ENCODE data around the gene WDR76. TPM values are rescaled to one million over a fixed set of nuclear protein-coding genes. Genes with fewer than 3 reads are reported as not detected.

Gene WDR76
- total RNA-seq, 1 experiment from 2014 or later, result 20.8 TPM

GRCh38 chr15:43873651-43874050, 46.8 kb downstream of the WDR76 start:
- DNase-seq (ENCODE audit: extremely low read depth, low read depth), result no peak

GRCh38 chr15:43876872-43877271, 50.1 kb downstream of the WDR76 start:
- DNase-seq (ENCODE audit: extremely low read depth, low read depth), result no peak

DNA sequence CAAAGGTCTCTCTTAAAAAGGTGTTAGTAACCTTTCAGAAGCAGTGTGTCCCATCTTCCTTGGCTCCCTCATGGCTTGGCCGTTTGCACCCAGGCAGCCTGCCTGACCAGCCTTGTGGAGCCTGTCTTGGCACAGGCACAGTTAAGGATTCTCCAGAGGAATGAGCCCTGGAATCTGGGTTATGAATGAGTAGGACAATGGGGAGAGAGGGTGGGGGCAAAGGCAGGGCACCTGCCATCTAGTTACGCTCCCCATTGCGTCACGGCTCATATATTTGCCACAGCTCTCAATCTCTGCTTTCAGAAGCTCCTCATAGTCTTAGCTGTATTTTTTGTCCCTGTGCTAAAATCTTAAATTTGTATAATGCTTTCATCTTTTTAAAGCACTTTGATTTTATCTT, 50.6 kb downstream of the WDR76 start:
- no peak for DNase-seq (ENCODE audit: extremely low read depth, low read depth)

- DNase-seq (ENCODE audit: extremely low read depth, low read depth), result no peak
Measured at GRCh38 chr15:43878446-43878845, 51.6 kb downstream of the WDR76 start.

GRCh38 chr15:43879386-43880355, 52.9 kb downstream of the WDR76 start:
- DNase-seq (ENCODE audit: extremely low read depth, low read depth), result no peak

- no peak for DNase-seq (ENCODE audit: extremely low read depth, low read depth)
Measured at GRCh38 chr15:43880406-43881194, 53.8 kb downstream of the WDR76 start.

DNA sequence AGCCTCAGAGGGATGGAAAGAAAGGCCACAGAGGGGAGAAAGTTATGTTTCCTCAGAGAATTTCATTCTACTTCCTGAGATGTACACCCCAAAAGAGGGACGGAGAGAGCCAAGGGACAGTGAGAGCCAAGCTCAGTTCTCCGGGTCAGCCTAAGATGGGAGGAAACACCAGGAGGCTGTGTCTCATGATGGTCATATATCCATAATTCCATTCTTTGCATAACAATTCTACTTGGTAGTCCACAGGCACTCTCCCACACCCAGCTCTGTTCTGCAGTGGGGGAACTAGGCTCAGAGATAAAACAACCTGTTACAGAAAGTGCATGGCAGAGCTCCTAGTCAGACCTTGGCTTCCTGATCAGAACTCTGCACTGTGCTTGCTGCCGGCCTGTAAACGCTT, 54.4 kb downstream of the WDR76 start:
- no peak for DNase-seq (ENCODE audit: extremely low read depth, low read depth)

DNA sequence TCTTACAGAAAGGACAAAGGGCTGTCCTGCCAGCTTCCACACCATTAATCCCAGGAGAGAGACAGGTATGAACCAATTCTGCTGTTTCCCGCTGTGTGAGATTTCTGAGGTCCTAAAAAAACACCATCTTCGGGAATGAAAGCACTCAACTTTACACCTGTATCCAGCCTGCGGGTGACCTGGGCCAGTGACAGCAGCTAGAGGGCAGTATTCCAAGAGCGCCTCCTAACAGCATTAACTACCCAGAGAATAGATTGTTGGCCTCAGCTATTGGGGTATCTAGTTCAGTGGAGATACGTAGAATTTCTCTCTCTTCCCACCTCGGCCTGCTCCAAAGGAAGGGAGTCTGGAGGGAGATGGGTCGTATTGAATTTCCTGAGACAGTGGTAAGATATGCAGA, 55.1 kb downstream of the WDR76 start:
- DNase-seq (ENCODE audit: extremely low read depth, low read depth), result no peak

DNA sequence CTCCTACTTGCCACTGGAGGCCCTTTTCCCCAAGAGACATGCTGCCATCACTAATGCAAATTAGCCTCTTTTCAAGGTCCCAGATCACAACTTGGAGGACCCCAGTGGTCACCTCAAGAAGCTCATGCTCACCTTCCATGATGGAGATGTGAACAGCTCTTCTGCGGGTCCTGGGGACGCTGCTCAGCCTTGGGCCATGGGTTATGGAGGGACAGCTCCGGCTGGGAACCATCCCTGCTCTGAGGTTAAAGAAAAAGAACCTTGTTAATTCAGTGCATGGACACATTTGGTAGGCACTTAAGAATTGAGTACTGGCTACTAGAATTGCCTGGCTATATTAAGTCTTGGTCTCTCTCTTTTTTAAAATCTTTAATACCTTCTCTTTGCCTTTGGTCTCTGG, 56.8 kb downstream of the WDR76 start:
- no peak for DNase-seq (ENCODE audit: extremely low read depth, low read depth)

- DNase-seq (ENCODE audit: extremely low read depth, low read depth), result no peak
Measured at GRCh38 chr15:43886558-43886957, 59.8 kb downstream of the WDR76 start.

- no peak for DNase-seq (ENCODE audit: extremely low read depth, low read depth)
Measured at GRCh38 chr15:43887901-43888300, 61.1 kb downstream of the WDR76 start.

GRCh38 chr15:43889042-43889441, 62.2 kb downstream of the WDR76 start:
- DNase-seq (ENCODE audit: extremely low read depth, low read depth), result no peak

- no peak for DNase-seq (ENCODE audit: extremely low read depth, low read depth)
Measured at GRCh38 chr15:43893956-43894355, 67.2 kb downstream of the WDR76 start.

- DNase-seq (ENCODE audit: extremely low read depth, low read depth), result no peak
Measured at GRCh38 chr15:43895586-43895985, 68.8 kb downstream of the WDR76 start.

GRCh38 chr15:43896543-43896942, 69.7 kb downstream of the WDR76 start:
- no peak for DNase-seq (ENCODE audit: extremely low read depth, low read depth)

DNA sequence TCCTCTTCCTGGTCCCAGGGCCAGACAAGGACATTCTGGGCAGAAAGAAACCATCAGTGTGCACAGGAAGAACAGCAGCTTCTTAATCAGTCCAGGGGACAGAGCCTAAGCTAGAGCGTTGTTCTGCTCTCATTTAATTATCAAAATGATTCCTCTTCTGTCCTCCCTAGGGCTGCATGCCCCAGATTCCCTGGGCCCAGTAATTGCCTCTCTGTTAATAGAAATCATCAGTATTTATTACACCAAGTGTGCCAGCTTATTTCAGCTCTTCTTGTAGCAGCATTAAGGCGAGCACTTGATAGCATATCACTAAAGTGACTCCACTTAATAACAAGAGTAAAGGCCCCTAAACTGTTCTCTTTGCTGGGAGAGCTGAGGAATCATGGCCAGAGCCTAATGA, 72.1 kb downstream of the WDR76 start:
- no peak for DNase-seq (ENCODE audit: extremely low read depth, low read depth)

DNA sequence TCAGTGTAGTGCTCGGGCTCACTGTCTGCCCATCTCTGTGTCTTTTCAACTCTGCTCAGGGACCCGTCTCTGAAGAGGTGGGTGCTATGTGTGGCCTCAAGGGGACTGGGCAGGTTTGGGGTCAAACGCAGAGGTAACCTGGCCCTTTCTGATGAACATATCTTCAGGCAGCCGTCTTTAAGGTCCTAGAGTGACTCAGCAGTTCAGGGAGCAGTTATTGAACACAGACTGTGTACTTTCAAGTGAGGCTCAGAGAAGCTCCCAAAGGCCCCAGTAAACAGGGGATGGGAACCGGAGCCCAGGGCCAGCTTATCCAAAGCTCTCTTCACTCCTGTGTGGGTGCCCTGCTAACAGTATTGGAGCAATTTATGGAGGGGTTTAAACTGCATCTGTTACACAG, 73.1 kb downstream of the WDR76 start:
- peak; percentile 30 for DNase-seq (ENCODE audit: extremely low read depth, low read depth)

DNA sequence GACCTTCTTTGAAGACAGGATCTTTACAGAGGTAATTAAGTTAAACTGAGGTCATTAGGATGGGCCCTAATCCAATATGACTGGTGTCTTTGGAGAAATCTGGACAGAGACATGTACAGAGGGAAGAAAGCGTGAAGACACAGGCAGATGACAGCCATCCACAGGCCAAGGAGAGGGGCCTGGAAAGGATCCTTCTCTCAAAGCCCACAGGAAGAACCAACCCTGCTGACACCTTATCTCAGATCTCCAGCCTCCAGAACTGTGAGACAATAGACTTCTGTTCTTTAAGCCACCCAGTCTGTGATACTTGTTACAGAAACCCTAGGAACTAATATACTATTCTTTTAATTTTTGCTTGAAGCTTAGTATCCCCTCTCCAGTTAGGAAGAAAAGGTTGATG, 74.2 kb downstream of the WDR76 start:
- DNase-seq (ENCODE audit: extremely low read depth, low read depth), result no peak

- DNase-seq (ENCODE audit: extremely low read depth, low read depth), result no peak
Measured at GRCh38 chr15:43901495-43901894, 74.7 kb downstream of the WDR76 start.

GRCh38 chr15:43903864-43904290, 77.1 kb downstream of the WDR76 start:
- peak; percentile 69 for DNase-seq (ENCODE audit: extremely low read depth, low read depth)

GRCh38 chr15:43905755-43906154, 79.0 kb downstream of the WDR76 start:
- DNase-seq (ENCODE audit: extremely low read depth, low read depth), result no peak

All from NCI-H460 (cell line).